ENCODE results near the gene ARPP21. TPM values are rescaled to one million over a fixed set of nuclear protein-coding genes. Genes with fewer than 3 reads are reported as not detected.

Gene ARPP21
- total RNA-seq, 6 experiments from 2014 or later: not detected

DNA sequence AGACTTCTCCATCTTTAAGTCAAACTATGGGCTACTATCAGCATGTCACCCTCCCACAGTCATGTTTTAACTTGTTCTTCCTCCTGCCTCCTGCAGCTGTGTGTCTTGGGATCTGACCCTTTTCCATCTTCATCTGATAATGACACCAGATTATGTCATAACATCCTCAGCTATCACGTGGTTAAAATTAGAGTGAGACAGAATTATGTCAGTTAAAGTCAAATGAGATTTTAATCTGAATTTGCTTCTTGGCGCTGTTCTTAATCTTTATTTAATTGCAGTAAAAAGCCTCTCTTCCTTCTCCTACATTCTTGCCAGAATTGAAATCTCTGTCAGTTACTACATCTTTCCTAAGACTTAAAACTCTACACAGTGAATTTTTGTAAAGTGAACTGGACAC lies 107.2 kb downstream of the ARPP21 start:
- TF ChIP-seq, protein P1, sequence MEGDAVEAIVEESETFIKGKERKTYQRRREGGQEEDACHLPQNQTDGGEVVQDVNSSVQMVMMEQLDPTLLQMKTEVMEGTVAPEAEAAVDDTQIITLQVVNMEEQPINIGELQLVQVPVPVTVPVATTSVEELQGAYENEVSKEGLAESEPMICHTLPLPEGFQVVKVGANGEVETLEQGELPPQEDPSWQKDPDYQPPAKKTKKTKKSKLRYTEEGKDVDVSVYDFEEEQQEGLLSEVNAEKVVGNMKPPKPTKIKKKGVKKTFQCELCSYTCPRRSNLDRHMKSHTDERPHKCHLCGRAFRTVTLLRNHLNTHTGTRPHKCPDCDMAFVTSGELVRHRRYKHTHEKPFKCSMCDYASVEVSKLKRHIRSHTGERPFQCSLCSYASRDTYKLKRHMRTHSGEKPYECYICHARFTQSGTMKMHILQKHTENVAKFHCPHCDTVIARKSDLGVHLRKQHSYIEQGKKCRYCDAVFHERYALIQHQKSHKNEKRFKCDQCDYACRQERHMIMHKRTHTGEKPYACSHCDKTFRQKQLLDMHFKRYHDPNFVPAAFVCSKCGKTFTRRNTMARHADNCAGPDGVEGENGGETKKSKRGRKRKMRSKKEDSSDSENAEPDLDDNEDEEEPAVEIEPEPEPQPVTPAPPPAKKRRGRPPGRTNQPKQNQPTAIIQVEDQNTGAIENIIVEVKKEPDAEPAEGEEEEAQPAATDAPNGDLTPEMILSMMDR (IDR thresholded peaks at IDR 0.05): no peak
- Mint-ChIP-seq H3K9me3 (peaks cover 34% of the 10 kb centered on the region), H3K36me3 (ENCODE audit: low read depth) (no peaks in the 10 kb centered on the region), H3K27ac (no peak overlapping the region), H3K4me3 (no peak overlapping the region), H3K4me1 (ENCODE audit: low read depth) (no peaks in the 10 kb centered on the region), H3K27me3 (ENCODE audit: insufficient read depth) (no peaks in the 10 kb centered on the region)
- no peak for DNase-seq

DNA sequence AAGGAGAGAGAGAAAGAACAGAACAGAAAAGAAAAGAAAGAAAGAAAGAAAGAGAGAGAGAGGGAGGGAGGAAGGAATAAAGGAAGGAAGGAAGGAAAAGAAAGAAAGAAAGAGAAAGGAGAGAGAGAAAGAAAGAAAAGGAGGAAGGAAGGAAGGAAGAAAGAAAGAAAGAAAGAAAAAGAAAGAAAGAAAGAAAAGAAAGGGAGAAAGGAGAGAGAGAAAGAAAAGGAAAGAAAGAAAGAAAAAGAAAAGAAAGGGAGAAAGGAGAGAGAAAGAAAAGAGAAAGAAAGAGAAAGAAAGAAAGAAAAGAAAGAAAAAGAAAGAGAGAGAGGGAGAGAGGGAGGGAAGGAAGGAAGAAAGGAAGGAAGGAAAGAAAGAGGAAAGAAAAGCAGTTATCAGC lies 108.8 kb downstream of the ARPP21 start:
- Mint-ChIP-seq H3K36me3 (ENCODE audit: low read depth) (no peaks in the 10 kb centered on the region), H3K27ac (no peak overlapping the region), H3K9me3 (peaks cover 49% of the 10 kb centered on the region), H3K27me3 (ENCODE audit: insufficient read depth) (no peaks in the 10 kb centered on the region), H3K4me3 (no peak overlapping the region), H3K4me1 (ENCODE audit: low read depth) (no peaks in the 10 kb centered on the region)
- TF ChIP-seq, protein P1 (IDR thresholded peaks at IDR 0.05): no peak
- no peak for DNase-seq

DNA sequence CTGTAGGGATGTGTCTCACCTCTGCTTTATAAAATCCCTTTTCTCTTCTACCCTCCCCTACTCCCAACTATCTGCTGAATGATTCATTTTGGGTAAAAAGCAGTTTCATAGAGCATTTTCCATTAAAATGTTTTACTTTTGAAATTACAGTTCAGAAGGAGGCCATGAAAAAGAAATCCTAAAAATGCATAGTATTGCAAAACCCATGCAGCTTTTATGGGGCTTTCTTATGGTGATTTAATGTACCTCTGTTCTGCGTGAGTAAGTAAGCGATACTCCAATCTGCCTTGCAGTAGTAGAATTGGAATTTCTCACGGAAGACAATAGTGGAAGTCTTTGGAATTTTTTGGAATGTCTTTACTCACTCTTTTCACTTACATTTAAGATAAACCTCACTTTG lies 111.9 kb downstream of the ARPP21 start:
- H3K36me3 Mint-ChIP-seq (ENCODE audit: low read depth): no peaks in the 10 kb centered on the region
- H3K27ac Mint-ChIP-seq: no peak overlapping the region
- no peaks in the 10 kb centered on the region for H3K27me3 Mint-ChIP-seq (ENCODE audit: insufficient read depth)
- TF ChIP-seq, protein P1 (IDR thresholded peaks at IDR 0.05): no peak
- no peak for DNase-seq
- H3K4me1 Mint-ChIP-seq (ENCODE audit: low read depth): no peaks in the 10 kb centered on the region
- peaks cover 54% of the 10 kb centered on the region for H3K9me3 Mint-ChIP-seq
- H3K4me3 Mint-ChIP-seq: no peak overlapping the region

DNA sequence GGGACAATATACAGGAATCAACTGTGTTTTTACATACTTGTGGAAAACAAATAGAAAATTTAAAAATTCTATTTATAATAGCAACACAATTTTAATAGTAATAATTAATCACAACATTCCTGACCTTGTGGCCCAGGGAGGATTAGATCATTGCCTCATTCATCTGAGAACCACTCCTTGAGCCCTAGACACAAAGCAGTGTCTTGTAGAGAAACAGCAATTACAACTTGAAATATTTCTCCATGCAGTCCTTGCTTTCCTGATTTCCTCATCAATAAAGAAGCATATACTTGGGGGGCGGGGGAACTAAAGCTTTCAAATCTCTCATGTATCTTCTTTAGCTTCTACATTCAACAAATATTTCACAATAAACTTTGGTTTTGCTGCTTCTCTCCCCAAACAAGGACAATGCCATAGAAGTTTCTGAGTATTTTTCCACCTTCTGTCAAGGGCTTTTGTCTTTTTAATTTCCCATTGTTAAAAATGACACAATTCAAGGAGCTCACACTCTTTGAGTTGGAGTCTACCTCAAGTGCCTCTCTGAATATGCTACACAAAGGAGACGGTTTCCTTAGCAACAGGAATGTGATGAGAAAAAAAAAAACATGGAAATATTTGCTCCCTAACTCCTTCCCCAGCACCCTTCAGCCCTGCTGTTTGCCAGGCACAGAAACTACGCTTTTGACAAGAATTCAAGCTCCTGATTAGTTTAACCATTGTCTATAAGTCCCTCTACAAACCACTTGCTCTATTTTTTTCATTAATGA lies 118.8 kb downstream of the ARPP21 start:
- no peaks in the 10 kb centered on the region for H3K4me1 Mint-ChIP-seq (ENCODE audit: low read depth)
- no peaks in the 10 kb centered on the region for H3K36me3 Mint-ChIP-seq (ENCODE audit: low read depth)
- no peak for DNase-seq
- no peak overlapping the region for H3K4me3 Mint-ChIP-seq
- H3K9me3 Mint-ChIP-seq: peaks cover 56% of the 10 kb centered on the region
- H3K27ac Mint-ChIP-seq: no peak overlapping the region
- TF ChIP-seq, protein P1 (IDR thresholded peaks at IDR 0.05): no peak
- H3K27me3 Mint-ChIP-seq (ENCODE audit: insufficient read depth): no peaks in the 10 kb centered on the region; the same call in 1 of the 2 replicates

DNA sequence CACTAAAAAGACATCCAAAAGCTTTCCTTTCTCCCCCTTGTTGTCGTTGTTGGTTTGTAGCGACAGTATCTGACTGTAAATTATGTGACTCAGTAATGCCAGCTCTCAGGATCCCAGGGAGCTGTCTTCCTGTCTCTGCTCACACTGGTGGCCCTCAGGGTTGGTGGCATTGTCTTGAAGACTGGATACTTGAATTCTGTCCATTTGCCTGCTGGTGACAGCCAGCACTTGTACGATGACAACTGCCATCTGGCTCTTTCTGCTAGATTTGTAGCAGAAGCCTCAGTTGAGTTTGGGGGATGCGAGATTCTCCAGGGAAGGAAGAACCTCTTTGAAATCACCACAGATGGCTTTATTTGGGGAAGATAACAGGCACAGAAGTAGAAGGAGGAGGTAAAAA lies 120.8 kb downstream of the ARPP21 start:
- H3K4me3 Mint-ChIP-seq: no peak overlapping the region
- no peaks in the 10 kb centered on the region; the same call in 1 of the 2 replicates for H3K27me3 Mint-ChIP-seq (ENCODE audit: insufficient read depth)
- DNase-seq: no peak
- no peaks in the 10 kb centered on the region for H3K4me1 Mint-ChIP-seq (ENCODE audit: low read depth)
- TF ChIP-seq, protein P1 (IDR thresholded peaks at IDR 0.05): no peak
- H3K27ac Mint-ChIP-seq: no peak overlapping the region
- H3K36me3 Mint-ChIP-seq (ENCODE audit: low read depth): no peaks in the 10 kb centered on the region
- peaks cover 43% of the 10 kb centered on the region for H3K9me3 Mint-ChIP-seq

Data from HFFc6 (cell line).